GM10847 (cell line): ENCODE results near the gene CLSTN2.

Experiments
- POLR2A ChIP-seq: IDR thresholded peaks from 2 replicates; pipeline ENCODE4 v1.6.1; 2011; ENCODE audit not compliant: insufficient read length; ENCODE audit errors: extremely low read depth

CLSTN2 gene

GRCh38 chr3:140487566-140487965, 552.6 kb downstream of the CLSTN2 start:
- TF ChIP-seq POLR2A, result no peak

- no peak for TF ChIP-seq POLR2A
Observed at GRCh38 chr3:140493271-140493670, 558.3 kb downstream of the CLSTN2 start.

GRCh38 chr3:140494970-140495369, 560.0 kb downstream of the CLSTN2 start:
- no peak for TF ChIP-seq POLR2A

- no peak for TF ChIP-seq POLR2A
Observed at GRCh38 chr3:140497331-140497730, 562.3 kb downstream of the CLSTN2 start.

- no peak for TF ChIP-seq POLR2A
Observed at GRCh38 chr3:140499114-140499757, 564.3 kb downstream of the CLSTN2 start.

GRCh38 chr3:140500473-140500872, 565.5 kb downstream of the CLSTN2 start:
- TF ChIP-seq POLR2A, result no peak

GRCh38 chr3:140501061-140501769, 566.2 kb downstream of the CLSTN2 start:
- TF ChIP-seq POLR2A, result no peak

GRCh38 chr3:140501770-140502364, 566.9 kb downstream of the CLSTN2 start:
- TF ChIP-seq POLR2A, result no peak

- no peak for TF ChIP-seq POLR2A
Observed at GRCh38 chr3:140505213-140505612, 570.2 kb downstream of the CLSTN2 start.

- no peak for TF ChIP-seq POLR2A
Observed at GRCh38 chr3:140505876-140506275, 570.9 kb downstream of the CLSTN2 start.

GRCh38 chr3:140508550-140508949, 573.6 kb downstream of the CLSTN2 start:
- TF ChIP-seq POLR2A, result no peak

- TF ChIP-seq POLR2A, result no peak
Observed at GRCh38 chr3:140509534-140509933, 574.5 kb downstream of the CLSTN2 start.

- no peak for TF ChIP-seq POLR2A
Observed at GRCh38 chr3:140510303-140510861, 575.4 kb downstream of the CLSTN2 start.

GRCh38 chr3:140521751-140522445, 586.9 kb downstream of the CLSTN2 start:
- no peak for TF ChIP-seq POLR2A

GRCh38 chr3:140522653-140523380, 587.8 kb downstream of the CLSTN2 start:
- no peak for TF ChIP-seq POLR2A
